Activated T-helper 17 cell treated with anti-CD3 and anti-CD28 coated beads, Interleukin-2, amount 50 U/mL, for 72 hours (primary cell): ENCODE data around the gene SECISBP2. TPM values are rescaled to one million over a fixed set of nuclear protein-coding genes. Genes with fewer than 3 reads are reported as not detected.
"Not testable (repeated sequence)": the region's sequence is repeated elsewhere in the genome, so short reads cannot be mapped to it uniquely, and the experiment has no call there.

Source experiments
- ATAC-seq: fragments of 150-1000 bp; cut with Tn5 transposase; replicated peaks from 2 replicates; pipeline ENCODE4 v1.10.0; 2021; ENCODE audit warnings: mild to moderate bottlenecking, moderate library complexity
- H3K27ac Mint-ChIP-seq: one replicate; pipeline ENCODE4 v1.8.0; 2022; ENCODE audit warnings: mixed read lengths
- H3K27me3 Mint-ChIP-seq: one replicate; pipeline ENCODE4 v1.8.0; 2022; ENCODE audit warnings: mixed read lengths
- H3K36me3 Mint-ChIP-seq: one replicate; pipeline ENCODE4 v1.8.0; 2022; ENCODE audit warnings: low read depth, mild to moderate bottlenecking, mixed read lengths
- H3K4me1 Mint-ChIP-seq: one replicate; pipeline ENCODE4 v1.8.0; 2022; ENCODE audit warnings: mixed read lengths
- H3K4me3 Mint-ChIP-seq: one replicate; pipeline ENCODE4 v1.8.0; 2022; ENCODE audit warnings: mild to moderate bottlenecking, mixed read lengths
- H3K9me3 Mint-ChIP-seq: one replicate; pipeline ENCODE4 v1.8.0; 2022; ENCODE audit warnings: mixed read lengths
- total RNA-seq, 2 donors: library from RNA; stranded (reverse); gene quantifications; one replicate each; pipeline ENCODE4 v1.2.3, GENCODE V29; 2022

Gene SECISBP2
- total RNA-seq, 2 donors from 2014 or later: 33.1 to 40.1 TPM

- H3K27me3 Mint-ChIP-seq, ATAC-seq, H3K9me3 Mint-ChIP-seq, H3K4me3 Mint-ChIP-seq, H3K27ac Mint-ChIP-seq: not testable (repeated sequence)
- peaks cover 14% of the 10 kb centered on the region for H3K36me3 Mint-ChIP-seq
- H3K4me1 Mint-ChIP-seq: peaks cover 13% of the 10 kb centered on the region
These were observed 53.5 kb downstream of the SECISBP2 start for GRCh38 chr9:89371791-89372190.

- Mint-ChIP-seq H3K27me3 (no peaks in the 10 kb centered on the region), H3K4me3 (no peak overlapping the region), H3K4me1 (peaks cover 17% of the 10 kb centered on the region), H3K9me3 (no peaks in the 10 kb centered on the region), H3K36me3 (peaks cover 20% of the 10 kb centered on the region), H3K27ac (peak overlapping the region; percentile 78)
- ATAC-seq: peak; percentile 57
These were observed 54.0 kb downstream of the SECISBP2 start for GRCh38 chr9:89372230-89372816.

GRCh38 chr9:89372979-89373378, 54.7 kb downstream of the SECISBP2 start:
- no peak overlapping the region for H3K4me3 Mint-ChIP-seq
- peaks cover 17% of the 10 kb centered on the region for H3K4me1 Mint-ChIP-seq
- ATAC-seq: peak; percentile 12

GRCh38 chr9:89374176-89374575, 55.9 kb downstream of the SECISBP2 start:
- H3K9me3 Mint-ChIP-seq: no peaks in the 10 kb centered on the region
- H3K4me1 Mint-ChIP-seq: peaks cover 17% of the 10 kb centered on the region
- peaks cover 38% of the 10 kb centered on the region for H3K36me3 Mint-ChIP-seq
- no peak for ATAC-seq
- no peaks in the 10 kb centered on the region for H3K27me3 Mint-ChIP-seq
- no peak overlapping the region for H3K4me3 Mint-ChIP-seq
- peak overlapping the region; percentile 78 for H3K27ac Mint-ChIP-seq

More at GRCh38 chr9:89372979-89373378, 54.7 kb downstream of the SECISBP2 start:
- Mint-ChIP-seq H3K27ac (peak overlapping the region; percentile 78), H3K9me3 (no peaks in the 10 kb centered on the region), H3K36me3 (peaks cover 26% of the 10 kb centered on the region), H3K27me3 (no peaks in the 10 kb centered on the region)

GRCh38 chr9:89375191-89375760, 57.0 kb downstream of the SECISBP2 start:
- H3K4me1 Mint-ChIP-seq: peaks cover 17% of the 10 kb centered on the region
- ATAC-seq: peak; percentile 39
- peak overlapping the region; percentile 78 for H3K27ac Mint-ChIP-seq
- H3K27me3 Mint-ChIP-seq: no peaks in the 10 kb centered on the region
- H3K4me3 Mint-ChIP-seq: no peak overlapping the region
- H3K36me3 Mint-ChIP-seq: peaks cover 49% of the 10 kb centered on the region
- no peaks in the 10 kb centered on the region for H3K9me3 Mint-ChIP-seq

GRCh38 chr9:89376286-89376685, 58.0 kb downstream of the SECISBP2 start:
- Mint-ChIP-seq H3K27ac (peak overlapping the region; percentile 58), H3K27me3 (no peaks in the 10 kb centered on the region), H3K4me3 (no peak overlapping the region), H3K9me3 (no peaks in the 10 kb centered on the region), H3K4me1 (peaks cover 17% of the 10 kb centered on the region), H3K36me3 (peaks cover 59% of the 10 kb centered on the region)
- no peak for ATAC-seq

- Mint-ChIP-seq H3K27ac (peak overlapping the region; percentile 58), H3K27me3 (no peaks in the 10 kb centered on the region), H3K4me1 (peaks cover 20% of the 10 kb centered on the region), H3K4me3 (no peak overlapping the region), H3K36me3 (peaks cover 65% of the 10 kb centered on the region), H3K9me3 (no peaks in the 10 kb centered on the region)
- no peak for ATAC-seq
These were observed 58.5 kb downstream of the SECISBP2 start for GRCh38 chr9:89376741-89377351.

- peak overlapping the region; percentile 76 for H3K27ac Mint-ChIP-seq
- peaks cover 71% of the 10 kb centered on the region for H3K36me3 Mint-ChIP-seq
- peaks cover 25% of the 10 kb centered on the region for H3K4me1 Mint-ChIP-seq
These were observed 59.1 kb downstream of the SECISBP2 start for GRCh38 chr9:89377411-89377810.

GRCh38 chr9:89378541-89378940, 60.2 kb downstream of the SECISBP2 start:
- ATAC-seq: no peak
- Mint-ChIP-seq H3K4me1 (peaks cover 29% of the 10 kb centered on the region), H3K4me3 (no peak overlapping the region), H3K36me3 (peaks cover 82% of the 10 kb centered on the region), H3K27me3 (no peaks in the 10 kb centered on the region), H3K27ac (peak overlapping the region; percentile 76), H3K9me3 (no peaks in the 10 kb centered on the region)

More at GRCh38 chr9:89377411-89377810, 59.1 kb downstream of the SECISBP2 start:
- Mint-ChIP-seq H3K9me3 (no peaks in the 10 kb centered on the region), H3K27me3 (no peaks in the 10 kb centered on the region), H3K4me3 (no peak overlapping the region)
- ATAC-seq: no peak

- no peaks in the 10 kb centered on the region for H3K27me3 Mint-ChIP-seq
- H3K4me3 Mint-ChIP-seq: no peak overlapping the region
- ATAC-seq: no peak
- H3K36me3 Mint-ChIP-seq: peaks cover 87% of the 10 kb centered on the region
- peak overlapping the region; percentile 76 for H3K27ac Mint-ChIP-seq
- H3K9me3 Mint-ChIP-seq: no peaks in the 10 kb centered on the region
- H3K4me1 Mint-ChIP-seq: peaks cover 32% of the 10 kb centered on the region
These were observed 60.7 kb downstream of the SECISBP2 start for GRCh38 chr9:89379031-89379430.

- Mint-ChIP-seq H3K27ac (peak overlapping the region; percentile 76), H3K36me3 (peaks cover 92% of the 10 kb centered on the region), H3K27me3 (no peaks in the 10 kb centered on the region), H3K4me1 (peaks cover 37% of the 10 kb centered on the region), H3K9me3 (no peaks in the 10 kb centered on the region), H3K4me3 (no peak overlapping the region)
- no peak for ATAC-seq
These were observed 61.3 kb downstream of the SECISBP2 start for GRCh38 chr9:89379508-89380115.

GRCh38 chr9:89380437-89381307, 62.4 kb downstream of the SECISBP2 start:
- Mint-ChIP-seq H3K27me3 (no peaks in the 10 kb centered on the region), H3K4me1 (peaks cover 34% of the 10 kb centered on the region)

GRCh38 chr9:89381308-89381609, 63.0 kb downstream of the SECISBP2 start:
- Mint-ChIP-seq H3K4me3 (no peak overlapping the region), H3K36me3 (peaks cover 98% of the 10 kb centered on the region), H3K27ac (peak overlapping the region; percentile 72), H3K27me3 (no peaks in the 10 kb centered on the region), H3K4me1 (peaks cover 33% of the 10 kb centered on the region), H3K9me3 (no peaks in the 10 kb centered on the region)
- no peak for ATAC-seq

More at GRCh38 chr9:89380437-89381307, 62.4 kb downstream of the SECISBP2 start:
- no peak overlapping the region for H3K4me3 Mint-ChIP-seq
- H3K27ac Mint-ChIP-seq: peak overlapping the region; percentile 36
- peaks cover 98% of the 10 kb centered on the region for H3K36me3 Mint-ChIP-seq
- no peak for ATAC-seq
- no peaks in the 10 kb centered on the region for H3K9me3 Mint-ChIP-seq
